GM18508 (cell line): ENCODE results near the gene PLCH1.

Experiments used
- ATAC-seq: cut with Tn5 transposase; IDR thresholded peaks from one replicate; pipeline ENCODE4 v1.9.1; 2021; ENCODE audit warnings: moderate number of reproducible peaks; ENCODE audit not compliant: insufficient read depth, unreplicated experiment

Gene PLCH1

DNA sequence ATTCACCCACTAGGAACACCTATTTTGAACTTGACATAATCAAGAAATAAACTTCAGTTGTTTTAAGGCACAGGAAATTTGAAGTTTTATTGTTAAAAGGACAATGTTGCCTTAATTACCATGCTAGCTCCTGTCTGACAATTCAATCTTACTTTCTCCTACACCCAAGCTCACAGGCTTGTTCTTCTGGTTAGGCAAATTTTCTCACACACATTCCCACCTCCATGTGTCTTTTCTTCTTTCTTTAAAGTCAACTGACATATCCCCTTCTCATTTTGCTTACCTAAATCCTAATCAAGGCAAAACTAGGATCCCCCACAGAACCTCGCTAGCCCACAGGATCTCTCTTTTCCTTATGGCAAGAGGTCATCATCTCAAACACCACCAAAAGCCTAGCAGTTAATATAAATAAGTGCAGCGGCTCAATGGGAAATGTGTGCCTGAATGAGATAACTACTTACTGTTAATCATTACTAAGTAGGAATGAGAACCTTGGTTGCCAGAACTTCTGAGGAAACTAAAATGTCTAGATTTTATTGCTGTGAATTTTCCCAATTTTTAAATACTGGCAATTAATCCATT is 189.3 kb downstream of the PLCH1 start:
- no peak for ATAC-seq

GRCh38 chr3:155554777-155555451 is 190.0 kb downstream of the PLCH1 start:
- ATAC-seq, result peak; percentile 80

DNA sequence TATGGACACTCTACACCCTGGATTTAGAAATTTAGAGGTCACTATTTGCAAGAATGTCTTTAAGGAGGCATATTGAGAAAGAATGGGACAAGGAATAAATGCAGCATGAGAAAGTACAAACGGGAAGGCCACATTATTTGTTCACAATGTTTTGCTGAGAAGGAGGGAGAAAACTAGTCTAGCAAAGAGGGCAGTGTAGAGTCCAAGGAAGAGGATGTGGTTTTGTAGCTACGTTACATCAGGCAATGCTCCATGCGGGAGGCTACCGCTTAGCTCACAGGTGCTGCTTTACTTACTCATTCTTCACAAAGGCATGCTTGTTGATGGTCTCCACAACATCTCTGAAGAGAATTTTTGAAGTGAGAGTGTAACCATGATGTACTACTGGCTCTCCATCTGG is 191.1 kb downstream of the PLCH1 start:
- peak; percentile 26 for ATAC-seq

GRCh38 chr3:155553326-155553725 is 191.5 kb downstream of the PLCH1 start:
- ATAC-seq, result no peak

- no peak for ATAC-seq
These were observed 194.5 kb downstream of the PLCH1 start for GRCh38 chr3:155550391-155550790.

DNA sequence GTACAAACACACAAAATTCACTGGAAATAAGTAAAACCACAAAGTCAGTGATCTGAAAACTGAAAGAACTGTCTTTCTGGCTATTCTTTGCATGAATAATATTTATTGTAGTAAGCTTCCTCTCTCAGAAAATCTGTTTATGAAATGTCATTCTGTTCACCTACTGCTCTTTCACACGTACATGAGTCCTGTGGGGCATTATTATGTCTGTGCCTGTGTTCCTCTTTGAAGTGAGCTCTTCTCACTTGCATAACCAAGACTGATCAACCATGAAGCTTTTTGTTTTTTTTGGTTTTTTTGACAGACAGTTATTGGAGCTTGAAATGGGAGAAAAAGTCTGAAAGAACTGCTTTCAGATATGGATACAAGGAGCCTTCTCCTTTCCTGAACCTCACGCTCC is 195.8 kb downstream of the PLCH1 start:
- ATAC-seq, result peak; percentile 92

DNA sequence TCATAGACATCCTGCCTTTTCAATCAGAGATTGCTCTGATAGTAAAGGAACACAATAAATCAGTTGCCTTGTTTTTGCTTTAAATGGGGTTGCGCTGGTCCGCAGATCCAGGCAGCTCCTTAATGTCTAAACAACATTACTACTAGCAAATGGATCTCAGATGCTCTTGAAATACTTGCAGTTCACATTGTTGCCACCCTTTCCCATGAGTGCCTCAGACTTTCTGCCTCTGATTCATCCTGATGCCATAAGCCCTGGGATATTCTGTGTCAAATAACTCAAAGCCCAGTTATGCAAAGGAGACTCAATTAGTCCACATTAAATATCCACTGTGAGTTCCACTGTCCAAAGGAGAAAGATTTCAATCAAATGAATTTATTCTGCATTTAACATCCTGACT is 196.7 kb downstream of the PLCH1 start:
- ATAC-seq, result no peak

DNA sequence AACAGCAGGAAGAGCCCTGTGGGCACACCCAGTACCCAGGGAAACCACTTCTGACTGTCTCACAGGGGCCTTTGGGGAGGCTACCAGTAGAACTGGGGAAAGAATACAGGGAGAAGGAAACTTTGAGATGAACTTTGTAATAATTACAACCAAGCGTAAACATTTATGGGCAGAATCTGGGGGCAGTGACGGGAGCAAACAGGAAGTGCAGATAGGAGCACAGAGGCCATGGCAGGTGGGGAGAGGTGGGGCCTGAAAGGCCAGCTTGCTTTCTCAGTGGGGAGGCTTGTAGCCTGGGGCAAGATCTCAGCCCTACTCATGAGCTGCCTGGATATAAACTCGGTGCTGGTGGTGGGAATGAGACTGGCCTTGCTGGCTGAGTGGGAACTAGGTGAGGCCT is 209.8 kb downstream of the PLCH1 start:
- no peak for ATAC-seq

- no peak for ATAC-seq
These were observed 216.3 kb downstream of the PLCH1 start for GRCh38 chr3:155528579-155528978.

- no peak for ATAC-seq
These were observed 219.5 kb downstream of the PLCH1 start for GRCh38 chr3:155525324-155525833.

DNA sequence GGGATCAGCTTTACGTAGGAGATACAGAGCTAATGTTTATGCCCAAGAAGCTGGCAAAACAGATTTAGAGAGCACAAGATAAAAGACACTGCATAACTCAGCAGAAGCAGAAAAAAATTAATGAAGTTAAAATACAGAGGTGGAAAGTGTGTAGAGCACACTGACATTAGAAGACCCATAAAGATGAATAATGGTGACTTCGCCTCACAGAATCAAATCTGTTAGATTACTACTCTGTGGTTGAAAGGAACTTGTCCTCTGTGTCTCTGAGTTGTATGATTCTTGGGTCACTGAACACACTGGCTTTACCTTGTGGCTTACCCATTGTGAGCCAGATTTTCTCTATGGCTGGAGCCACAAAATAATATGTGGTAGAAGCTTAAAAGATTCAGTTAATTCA is 224.4 kb downstream of the PLCH1 start:
- ATAC-seq, result no peak

DNA sequence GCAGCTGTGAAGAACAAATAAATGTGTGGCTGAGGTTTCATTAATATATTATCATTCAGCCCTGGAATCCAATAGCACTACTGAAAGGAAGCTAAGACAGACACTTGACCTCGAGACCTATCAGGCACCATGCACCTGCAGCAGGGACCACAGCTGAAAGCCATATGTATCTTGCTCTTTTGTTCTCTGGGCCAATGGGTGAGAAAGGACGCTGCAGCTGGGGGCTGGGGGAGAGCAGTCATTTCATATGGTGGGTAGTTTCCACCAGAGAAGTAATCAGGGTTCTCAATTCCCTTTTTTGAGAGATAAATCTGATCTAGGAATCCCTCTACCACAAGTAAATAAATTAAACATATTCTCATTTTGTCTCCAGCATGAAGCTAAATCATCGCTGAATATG is 225.8 kb downstream of the PLCH1 start:
- ATAC-seq, result peak; percentile 95

DNA sequence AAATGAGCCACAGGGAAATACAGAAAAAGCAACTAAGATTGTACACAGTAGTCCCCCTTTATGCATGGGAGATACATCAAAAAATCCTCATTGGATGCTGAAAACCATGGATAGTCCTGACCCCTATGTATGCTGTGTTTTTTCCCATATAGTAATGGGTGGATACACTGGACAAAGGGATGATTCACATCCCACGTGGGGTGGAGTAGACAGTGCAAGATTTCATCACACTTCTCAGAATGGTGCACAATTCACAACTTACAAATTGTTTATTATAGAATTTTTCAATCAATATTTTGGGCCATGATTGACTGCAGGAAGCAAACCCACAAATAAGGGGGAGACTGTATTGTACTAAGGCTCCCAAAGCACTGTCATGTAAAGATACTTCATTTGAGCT is 227.0 kb downstream of the PLCH1 start:
- no peak for ATAC-seq

GRCh38 chr3:155516439-155516838 is 228.4 kb downstream of the PLCH1 start:
- ATAC-seq, result no peak

DNA sequence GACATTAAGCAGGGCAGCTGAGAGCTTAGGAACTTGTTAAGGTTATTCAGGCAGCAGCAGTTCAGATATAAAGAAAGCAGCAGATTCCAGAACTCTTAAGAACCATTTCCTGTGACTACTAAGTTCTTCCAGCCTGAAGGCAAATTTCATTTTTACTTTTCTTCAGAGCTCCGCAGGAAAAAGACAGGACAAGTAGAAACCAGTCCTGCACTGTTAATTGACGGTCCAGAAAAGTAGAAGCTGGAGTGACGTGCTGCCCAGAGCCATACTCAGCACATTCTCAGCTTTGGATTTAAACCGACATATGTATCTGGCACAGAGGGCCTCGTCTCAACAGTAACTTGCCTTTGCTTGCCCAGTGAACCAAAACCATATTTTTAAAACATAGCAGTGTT is 232.0 kb downstream of the PLCH1 start:
- no peak for ATAC-seq

DNA sequence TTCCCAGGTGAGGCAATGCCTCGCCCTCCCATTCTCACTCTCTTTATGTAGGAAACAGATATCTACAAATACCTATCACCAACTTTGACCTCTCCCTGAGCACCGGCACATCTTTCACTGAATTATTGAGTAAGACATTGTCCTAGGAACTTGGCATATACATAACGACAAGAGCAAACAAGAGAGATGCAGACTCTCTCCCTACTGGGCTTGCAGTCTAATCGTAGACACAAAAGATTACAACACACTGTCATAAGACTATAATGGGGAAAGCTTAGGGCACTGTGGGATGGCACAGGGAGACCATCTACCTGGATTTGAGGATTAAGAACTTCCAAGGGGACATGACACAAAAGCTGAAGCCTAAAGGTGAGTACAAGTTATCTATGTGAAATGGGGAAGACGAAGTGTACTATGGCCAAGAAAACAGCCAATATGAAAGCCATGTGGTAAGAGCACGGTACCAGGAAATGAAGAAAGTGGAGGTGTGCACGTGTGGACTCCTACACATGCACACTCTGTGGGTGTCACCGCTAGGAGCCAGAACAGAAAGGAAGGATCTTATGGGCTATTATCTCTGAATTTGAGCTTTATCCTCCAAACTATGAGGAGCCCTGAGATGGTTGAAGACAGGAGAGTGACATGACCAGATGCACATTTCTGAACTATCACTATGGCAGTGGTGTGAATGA is 232.6 kb downstream of the PLCH1 start:
- no peak for ATAC-seq

GRCh38 chr3:155504682-155505081 is 240.2 kb downstream of the PLCH1 start:
- no peak for ATAC-seq

DNA sequence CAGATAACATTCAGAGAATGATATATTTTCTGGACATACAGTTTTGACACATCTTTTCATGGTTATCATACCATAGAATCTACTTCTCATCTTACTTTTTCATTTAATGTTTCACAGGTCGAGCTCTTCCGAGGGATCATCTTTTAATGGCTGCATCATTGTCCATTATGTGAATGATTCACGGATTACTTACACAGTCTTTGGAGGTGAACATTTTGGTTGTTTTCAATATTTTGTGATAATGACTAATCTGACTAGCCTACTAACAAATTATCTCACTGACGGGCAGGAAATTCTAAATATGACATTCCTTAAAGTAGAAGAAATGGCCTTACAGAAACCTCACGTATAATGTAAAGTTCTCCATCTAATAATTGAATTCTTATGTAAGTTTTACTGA is 242.2 kb downstream of the PLCH1 start:
- ATAC-seq, result no peak

DNA sequence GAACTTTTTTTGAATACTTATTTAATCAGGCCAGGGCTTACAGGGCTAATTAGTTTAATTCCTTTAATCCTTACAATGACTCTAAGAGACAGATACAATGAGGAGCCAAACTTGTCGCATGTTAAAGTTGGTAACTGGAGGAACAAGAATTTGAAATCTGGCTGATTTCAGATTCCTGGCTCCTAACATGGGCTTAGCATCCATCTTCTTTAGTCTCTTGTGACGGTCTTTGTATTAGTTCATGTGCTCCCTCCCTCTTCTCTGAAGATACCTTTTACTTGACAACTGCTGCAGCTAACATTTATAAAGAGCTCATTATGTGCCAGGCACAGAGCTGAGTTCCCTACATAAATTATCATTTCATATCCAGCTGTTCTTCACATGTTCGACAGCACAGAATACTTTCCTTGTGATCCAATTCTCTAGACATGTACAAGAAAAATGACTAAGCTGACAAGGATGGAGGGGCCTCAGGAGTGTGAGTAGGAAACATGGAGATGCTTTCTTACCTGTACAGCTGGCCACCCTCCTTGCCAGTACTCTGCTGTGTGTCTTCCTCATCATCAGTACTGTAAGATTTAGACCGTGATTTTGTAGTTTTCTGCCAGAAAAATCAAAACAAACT is 244.6 kb downstream of the PLCH1 start:
- no peak for ATAC-seq

- no peak for ATAC-seq
These were observed 246.8 kb downstream of the PLCH1 start for GRCh38 chr3:155497930-155498647.

DNA sequence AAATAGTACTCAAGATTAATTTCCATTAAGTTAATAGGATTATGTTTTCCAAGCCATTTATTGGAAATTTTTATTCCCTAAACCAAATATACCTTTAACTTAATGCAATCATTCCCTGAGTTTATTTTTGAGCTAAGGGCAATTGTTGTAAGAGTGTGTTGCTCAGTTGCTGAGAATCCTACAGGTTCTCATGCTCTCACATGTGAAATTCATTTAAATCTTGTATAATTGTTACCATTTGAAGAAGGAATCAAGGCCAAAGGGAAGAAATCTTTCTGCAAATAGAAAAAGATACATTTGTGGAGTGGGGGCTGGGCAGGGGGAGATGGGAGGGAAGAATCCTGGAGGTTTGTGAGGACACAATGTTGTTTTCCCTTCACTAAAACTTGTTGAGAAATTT is 248.7 kb downstream of the PLCH1 start:
- no peak for ATAC-seq
